ENCODE data around the gene HAPLN2. TPM values are rescaled to one million over a fixed set of nuclear protein-coding genes. Genes with fewer than 3 reads are reported as not detected.

The HAPLN2 gene
- not detected in 2 replicates for total RNA-seq

GRCh38 chr1:156618853-156619581 lies at the start of gene HAPLN2:
Gene HAPLN2, plus strand, starts transcription at chr1:156619415. Its CDS starts 4,076 bp downstream, at chr1:156623491.

GRCh38 chr1:156571919-156572662 lies 47.1 kb upstream of the HAPLN2 start, which contains the start of gene IQGAP3:
Gene IQGAP3, minus strand, starts transcription at chr1:156572565. Its CDS starts 36 bp downstream, at chr1:156572529.

GRCh38 chr1:156579472-156579871 lies 39.7 kb upstream of the HAPLN2 start, which contains the start of gene TTC24:
Gene TTC24, plus strand, starts transcription at chr1:156579723. Its CDS starts 1,642 bp downstream, at chr1:156581365.

DNA sequence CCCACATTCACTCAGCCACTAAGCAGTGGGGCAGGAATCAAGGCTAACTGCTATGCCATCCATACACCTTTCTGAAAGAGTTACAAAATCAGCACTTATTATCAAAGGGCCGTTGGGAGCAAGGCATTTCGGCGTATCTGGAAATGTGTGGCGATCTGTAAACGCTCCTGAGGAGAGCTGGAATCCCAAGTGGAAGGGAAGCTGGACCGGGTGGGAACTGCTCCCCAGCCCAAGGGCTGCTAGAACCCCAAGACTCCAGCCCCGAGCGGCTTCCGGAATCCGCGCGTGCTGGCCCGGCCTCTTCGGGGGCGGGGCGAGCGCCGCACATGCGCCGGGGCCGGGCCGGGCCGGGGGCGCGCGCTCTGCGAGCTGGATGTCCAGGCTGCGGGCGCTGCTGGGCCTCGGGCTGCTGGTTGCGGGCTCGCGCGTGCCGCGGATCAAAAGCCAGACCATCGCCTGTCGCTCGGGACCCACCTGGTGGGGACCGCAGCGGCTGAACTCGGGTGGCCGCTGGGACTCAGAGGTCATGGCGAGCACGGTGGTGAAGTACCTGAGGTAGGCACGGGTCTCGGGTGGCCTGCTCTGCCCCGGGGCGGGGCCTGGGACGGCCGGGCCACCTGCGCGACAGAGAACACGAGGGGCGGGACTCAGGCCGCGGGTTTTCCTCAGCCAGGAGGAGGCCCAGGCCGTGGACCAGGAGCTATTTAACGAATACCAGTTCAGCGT lies 27.6 kb upstream of the HAPLN2 start, which contains the start of gene NAXE:
Gene NAXE, plus strand, starts transcription at position 345 of the 726 bp plus-strand sequence. Its CDS starts 29 bp downstream, at position 374.

DNA sequence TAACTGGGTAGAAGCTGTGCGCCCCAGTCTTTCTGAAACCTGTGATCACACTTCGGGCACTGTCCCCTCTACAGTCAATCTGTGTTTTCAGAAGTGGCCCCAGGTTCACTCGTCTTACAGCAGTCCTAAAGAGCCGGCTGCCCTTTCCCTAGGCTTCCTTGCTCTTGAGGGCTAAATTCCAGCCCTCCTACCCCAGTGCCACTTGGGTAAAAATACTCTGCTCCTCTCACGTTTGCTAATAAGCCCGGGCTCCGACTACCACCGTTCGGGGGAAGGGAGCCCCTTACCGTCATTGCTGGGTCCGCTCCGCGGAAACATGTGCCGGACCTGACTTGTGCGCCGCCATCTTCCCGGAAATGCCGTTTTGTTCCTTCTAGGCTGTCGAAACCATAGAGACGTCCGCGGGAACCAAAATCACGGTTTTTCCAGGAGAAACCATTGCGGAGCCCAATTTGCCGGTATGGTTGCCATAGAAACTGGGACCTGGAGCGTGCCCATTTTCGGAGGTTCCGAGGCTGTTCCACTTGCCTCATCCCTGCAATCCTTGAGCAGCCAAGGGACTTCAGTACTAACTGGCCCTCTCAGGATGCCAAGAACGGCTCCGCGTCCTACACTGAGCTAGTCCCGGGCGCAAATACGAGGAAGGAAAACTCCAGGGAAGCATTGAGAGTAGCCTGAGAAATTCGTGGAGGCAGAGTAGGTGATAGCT lies 17.9 kb upstream of the HAPLN2 start, which contains the start of gene GPATCH4:
Gene GPATCH4, minus strand, starts transcription at position 358 of the 709 bp plus-strand sequence.

GRCh38 chr1:156641761-156642264 lies 22.6 kb downstream of the HAPLN2 start, which contains the start of gene BCAN:
Gene BCAN, plus strand, starts transcription at chr1:156642117. Its CDS starts 3,938 bp downstream, at chr1:156646055.

Other genes with a start within 250 kb of the HAPLN2 start
- 10.6 and 18.1 TPM in 2 replicates for gene MEF2D, start 118.6 kb upstream of the HAPLN2 start, total RNA-seq
- 32.6 and 51.6 TPM in 2 replicates for gene IQGAP3, start 46.9 kb upstream of the HAPLN2 start, total RNA-seq
- not detected in 2 replicates for gene TTC24, start 39.7 kb upstream of the HAPLN2 start, total RNA-seq
- gene NAXE, start 27.6 kb upstream of the HAPLN2 start, total RNA-seq, result 69.1 and 79.3 TPM in 2 replicates
- 26.1 and 30.9 TPM in 2 replicates for gene GPATCH4, start 17.9 kb upstream of the HAPLN2 start, total RNA-seq
- gene BCAN, start 22.7 kb downstream of the HAPLN2 start, total RNA-seq, result not detected in 2 replicates
- gene NES, start 58.0 kb downstream of the HAPLN2 start, total RNA-seq, result 240 and 287 TPM in 2 replicates
- 0.72 and 1.2 TPM in 2 replicates for gene CRABP2, start 86.2 kb downstream of the HAPLN2 start, total RNA-seq
- gene METTL25B, start 109.1 kb downstream of the HAPLN2 start, total RNA-seq, result 10.0 and 13.0 TPM in 2 replicates
- gene ISG20L2, start 109.4 kb downstream of the HAPLN2 start, total RNA-seq, result 28.3 and 30.5 TPM in 2 replicates
- gene MRPL24, start 121.7 kb downstream of the HAPLN2 start, total RNA-seq, result 42.4 and 46.3 TPM in 2 replicates
- gene HDGF, start 132.3 kb downstream of the HAPLN2 start, total RNA-seq, result 227 and 275 TPM in 2 replicates
- gene PRCC, start 148.1 kb downstream of the HAPLN2 start, total RNA-seq, result 29.5 and 31.9 TPM in 2 replicates
- gene SH2D2A, start 197.4 kb downstream of the HAPLN2 start, total RNA-seq, result 0.27 and 0.65 TPM in 2 replicates
- gene INSRR, start 239.7 kb downstream of the HAPLN2 start, total RNA-seq, result not detected in 2 replicates
- not detected in 2 replicates for gene NTRK1, start 241.4 kb downstream of the HAPLN2 start, total RNA-seq